Stimulated activated CD4-positive, alpha-beta T cell treated with anti-CD3 and anti-CD28 coated beads, Interleukin-15, amount 100 ng/mL, for 24 hours (primary cell): ENCODE results near the gene BTBD10.

Experiments
- DNase-seq: peaks from one replicate; pipeline ENCODE4 v3.0.0-alpha.2; 2020

BTBD10 gene

DNA sequence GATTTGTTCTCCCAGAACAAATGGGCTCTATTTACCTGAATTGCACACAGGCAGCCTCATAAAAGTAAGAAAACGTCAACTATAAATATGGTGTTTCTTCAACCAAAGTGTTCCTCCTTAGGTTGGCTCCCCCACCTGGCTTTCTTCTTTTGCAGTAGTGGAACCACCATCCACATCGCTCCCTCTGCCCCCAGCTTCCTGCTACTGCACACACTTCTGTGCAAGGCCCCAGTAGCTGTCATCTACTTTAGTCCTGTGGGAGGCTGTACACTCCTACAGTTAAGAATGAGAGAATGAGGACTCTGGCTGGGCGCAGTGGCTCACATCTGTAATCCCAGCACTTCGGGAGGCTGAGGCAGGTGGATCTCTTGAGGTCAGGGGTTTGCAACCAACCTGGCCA is 95.9 kb downstream of the BTBD10 start:
- DNase-seq = no peak

DNA sequence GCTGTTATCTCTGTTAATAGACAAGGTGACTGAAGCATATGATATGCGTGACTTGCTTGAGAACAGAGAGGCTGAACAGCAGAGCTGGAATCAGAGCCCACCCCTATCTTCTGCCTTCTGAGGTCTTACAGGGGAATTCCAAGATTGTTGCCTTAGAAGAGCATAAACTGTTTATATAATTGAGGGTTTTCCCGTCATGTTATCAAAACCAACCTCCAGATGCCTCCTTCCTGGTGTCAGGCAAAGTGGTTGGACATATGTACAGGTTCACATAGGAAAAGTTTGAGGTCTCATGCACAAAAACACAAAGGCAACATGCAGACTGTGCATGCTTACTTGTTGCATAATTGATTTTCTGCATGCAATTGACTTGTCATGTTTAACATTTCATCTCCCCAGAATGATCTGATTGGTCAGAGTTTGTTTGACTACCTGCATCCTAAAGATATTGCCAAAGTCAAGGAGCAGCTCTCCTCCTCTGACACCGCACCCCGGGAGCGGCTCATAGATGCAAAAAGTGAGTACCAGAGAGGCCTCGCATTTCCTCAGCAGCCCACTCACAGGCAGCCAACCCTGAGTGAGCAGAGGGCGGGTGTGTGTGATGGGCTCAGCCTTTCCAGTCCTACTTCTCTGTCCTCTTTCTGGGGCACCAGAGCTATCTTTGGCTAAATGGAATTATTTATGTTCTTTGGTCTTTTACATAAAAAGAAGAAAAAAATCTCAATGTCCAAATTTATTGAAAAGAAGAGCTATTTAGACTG is 96.6 kb downstream of the BTBD10 start:
- DNase-seq = no peak

DNA sequence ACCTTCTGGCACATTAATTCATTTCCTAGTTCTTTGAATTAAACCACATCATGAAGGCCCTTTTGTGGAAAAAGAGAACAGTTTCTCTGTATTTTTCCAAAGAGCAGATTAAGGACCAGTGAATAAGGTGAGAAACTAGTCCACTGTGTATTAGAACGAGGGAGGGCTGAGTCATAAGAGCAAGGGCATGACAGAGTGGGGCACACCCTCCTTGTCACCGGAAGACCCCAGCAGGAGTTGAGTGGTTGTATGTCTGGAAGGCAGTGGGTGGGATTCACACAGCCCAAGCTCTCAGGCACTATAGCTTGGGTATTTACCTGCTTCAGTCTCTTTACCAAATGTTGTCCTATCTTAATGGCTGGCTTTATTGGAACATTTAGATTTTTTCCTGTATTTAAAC is 98.6 kb downstream of the BTBD10 start:
- no peak for DNase-seq

DNA sequence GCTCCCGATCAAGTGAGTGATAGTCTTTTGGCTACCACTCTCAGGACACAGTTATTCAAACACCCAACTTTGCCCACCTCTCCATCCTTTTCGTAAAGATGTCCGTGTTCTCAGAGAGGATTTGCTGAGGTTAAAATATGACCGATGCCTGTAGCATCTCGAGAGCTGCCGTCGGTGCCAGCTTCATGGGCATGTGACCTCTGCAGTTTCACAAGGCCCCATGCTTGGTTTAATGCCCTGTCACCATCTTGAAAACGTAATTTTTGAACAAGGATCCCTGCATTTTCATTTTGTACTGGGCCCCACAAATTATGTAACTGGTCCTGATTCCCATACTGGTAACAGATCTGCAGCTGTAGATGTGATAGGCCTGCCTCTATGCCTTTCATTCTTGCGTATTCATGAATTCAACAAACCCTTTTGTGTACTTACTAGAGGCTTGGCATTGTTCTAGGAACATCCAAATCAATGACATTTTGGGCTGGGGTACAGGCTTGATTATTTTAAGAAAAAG is 100.4 kb downstream of the BTBD10 start:
- DNase-seq = no peak

DNA sequence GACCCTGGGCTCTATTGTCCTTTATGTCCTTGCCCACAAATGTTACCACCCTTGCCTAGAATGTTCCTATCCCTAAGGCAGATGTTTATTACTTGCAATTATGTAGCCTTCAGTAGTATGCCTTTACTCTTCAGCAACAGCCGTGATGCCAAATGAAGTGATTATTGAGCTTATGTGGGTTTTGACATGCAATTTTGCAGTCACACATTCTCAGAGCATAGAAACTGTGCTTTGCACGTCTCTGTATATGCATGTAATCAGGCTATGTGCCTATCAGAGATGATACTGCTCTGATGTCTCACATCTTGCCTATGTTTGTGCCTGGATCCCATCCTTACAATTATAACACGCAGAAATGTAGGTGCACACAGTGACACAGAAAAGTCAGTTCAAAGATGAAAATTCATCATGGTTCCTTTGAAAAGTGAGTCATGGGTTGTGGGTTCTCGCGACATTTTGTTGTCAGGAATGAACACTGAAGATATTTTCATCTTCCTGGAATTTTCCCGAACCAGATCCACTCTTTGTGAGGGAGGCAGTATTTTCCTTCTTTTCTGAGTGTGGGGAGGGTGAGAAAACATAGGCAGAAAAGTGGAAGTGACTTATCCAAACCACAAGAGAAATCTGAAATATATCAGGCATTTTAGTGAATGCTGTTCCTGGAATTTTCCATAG is 104.3 kb downstream of the BTBD10 start:
- no peak for DNase-seq

DNA sequence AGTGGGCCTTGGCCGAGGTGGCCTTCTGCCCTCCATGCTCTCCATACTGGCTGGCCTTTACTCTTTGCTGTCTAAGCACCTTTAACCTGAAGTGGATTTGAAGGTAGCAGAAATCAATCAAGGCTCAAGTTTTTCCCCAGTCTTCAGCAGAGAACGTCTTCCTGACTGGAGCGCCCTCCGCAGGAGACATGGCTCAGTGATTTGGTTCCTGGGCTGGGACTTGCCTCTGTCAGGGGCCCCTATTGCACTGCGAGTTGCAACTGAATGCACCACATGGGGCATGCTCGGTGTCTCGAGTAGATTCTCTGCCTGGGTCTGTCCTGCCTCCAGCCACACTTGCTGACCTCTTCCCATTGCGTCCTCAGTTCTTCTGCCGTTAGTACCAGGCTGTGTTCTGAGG is 105.8 kb downstream of the BTBD10 start:
- no peak for DNase-seq

DNA sequence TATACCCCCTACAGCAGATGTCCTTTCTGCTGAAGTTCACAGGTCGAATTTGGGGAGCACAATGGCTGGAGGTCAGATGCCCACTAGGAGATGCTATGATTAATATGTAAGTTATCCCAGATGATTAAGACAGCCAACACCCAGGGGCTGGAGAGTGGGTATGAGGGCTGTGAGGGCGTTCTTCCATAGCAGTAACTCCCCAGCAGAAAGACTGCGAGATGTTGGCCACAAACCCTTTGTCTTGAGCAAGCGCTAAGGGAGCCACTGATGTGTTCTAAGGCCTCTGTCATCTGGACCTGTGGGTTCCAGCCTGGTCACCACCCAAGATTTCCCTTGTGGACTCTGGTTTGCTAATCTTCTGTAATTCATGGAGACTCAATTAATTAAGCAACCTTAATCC is 107.8 kb downstream of the BTBD10 start:
- DNase-seq = no peak

DNA sequence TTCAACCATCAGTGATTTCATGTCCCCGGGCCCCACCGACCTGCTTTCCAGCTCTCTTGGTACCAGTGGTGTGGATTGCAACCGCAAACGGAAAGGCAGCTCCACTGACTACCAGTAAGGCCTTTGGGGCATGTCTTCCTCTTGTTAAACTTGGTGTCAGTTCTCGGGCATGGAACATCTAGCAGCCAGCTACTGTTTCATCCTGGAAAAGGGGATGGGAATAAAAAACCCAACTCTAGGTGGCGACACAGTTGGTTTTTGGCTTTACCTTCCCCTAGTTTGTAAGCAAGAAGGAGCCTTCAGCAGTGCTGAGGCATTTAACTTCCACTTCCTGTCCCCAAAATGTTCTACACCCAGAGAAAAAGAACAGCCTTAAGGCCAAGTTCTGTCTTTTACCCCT is 108.7 kb downstream of the BTBD10 start:
- DNase-seq = no peak

DNA sequence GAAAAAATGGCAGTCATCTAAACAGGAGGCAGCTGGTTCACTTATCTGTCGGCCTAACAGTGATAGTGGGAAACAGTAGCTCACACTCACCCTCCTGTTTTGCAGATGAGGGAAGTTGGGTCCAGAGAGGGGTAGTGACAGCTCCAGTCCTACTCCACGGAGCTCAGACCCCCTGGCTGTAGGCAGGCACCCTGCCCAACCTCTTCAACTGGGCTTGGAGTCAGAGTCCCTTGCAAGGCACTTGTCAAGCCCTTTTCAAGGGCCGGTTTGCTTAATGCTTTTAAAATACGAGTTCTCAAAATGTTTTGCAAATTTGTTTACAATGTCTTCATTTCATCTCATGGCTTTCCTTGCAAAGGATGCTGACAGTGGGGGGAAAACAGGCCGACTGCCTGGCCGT is 110.3 kb downstream of the BTBD10 start:
- no peak for DNase-seq

DNA sequence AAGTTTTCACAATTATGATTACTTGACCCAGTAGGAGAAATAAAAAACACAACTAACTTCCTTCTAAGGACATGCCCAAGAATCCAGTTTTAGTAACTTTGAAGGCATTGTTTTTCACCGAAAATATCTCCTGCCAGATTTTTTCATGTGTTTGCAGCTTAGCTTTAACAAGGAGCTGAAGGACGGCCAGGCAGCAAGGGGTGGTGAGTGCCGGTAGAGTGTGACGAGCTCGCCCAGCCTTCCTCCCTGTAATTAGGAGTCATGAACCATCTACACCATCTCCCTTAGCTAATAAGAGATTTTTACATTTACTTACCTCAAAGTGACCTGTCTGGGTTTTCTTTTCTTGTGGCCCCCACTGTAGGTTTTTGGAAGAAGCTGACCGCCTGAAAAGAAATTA is 113.4 kb downstream of the BTBD10 start:
- no peak for DNase-seq

DNA sequence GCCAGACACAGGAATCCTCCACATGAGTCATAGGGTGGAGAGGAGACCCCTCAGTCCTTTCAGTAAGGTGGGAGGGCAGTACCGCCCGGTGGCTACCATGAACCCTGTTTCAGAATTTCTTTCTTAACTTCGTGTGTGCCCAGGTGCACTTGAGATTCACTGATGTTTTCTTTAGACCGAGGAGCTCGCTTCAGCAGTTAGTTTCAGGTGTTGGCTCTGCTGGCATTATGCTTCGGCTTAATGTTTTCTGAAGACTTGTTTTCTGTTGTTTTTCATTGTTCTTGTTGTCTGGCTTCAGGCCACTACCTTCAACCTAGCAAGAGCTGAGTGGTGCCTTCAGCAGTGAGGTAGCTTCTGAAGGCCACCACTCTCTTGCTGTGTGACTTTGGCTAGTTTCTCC is 114.0 kb downstream of the BTBD10 start:
- no peak for DNase-seq

DNA sequence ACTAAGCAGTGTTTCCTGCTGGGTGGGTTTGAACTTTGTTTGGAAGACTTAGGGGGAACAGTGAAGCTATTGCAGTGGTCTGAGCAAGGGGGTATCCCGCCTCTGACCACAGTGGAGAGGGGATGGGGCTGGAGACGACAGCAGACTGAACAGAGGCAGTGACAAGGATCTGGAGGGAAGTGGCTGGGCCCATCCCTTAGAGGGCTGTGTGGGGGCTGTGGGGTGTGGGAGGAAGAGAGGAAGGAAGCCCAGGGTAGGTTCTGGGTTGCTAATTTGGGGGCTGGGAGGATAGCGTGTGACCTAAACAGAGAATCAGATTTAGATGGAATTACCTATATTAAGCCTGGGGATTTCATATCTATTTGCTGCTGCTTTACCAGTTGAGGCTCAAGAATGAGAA is 114.7 kb downstream of the BTBD10 start:
- DNase-seq = no peak

DNA sequence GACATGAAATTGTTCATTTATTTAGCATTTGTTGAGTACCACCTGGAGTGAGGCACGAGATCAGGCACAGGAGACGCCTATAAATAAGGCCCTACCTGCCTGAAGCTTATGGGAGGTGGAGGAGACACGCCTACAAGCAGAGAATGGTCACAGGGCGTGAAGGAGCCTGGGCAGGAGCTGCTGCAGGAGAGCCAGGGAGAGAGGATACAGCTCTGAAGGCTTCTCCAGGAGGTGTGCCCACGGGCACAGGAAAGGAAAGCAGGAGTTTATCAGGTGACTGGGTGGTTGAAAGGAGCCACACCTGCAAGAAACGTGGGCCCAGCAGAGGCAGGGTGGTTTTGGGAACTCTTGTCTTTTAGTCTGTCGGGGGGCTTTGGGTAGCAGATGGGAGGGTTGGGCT is 115.1 kb downstream of the BTBD10 start:
- DNase-seq = no peak

DNA sequence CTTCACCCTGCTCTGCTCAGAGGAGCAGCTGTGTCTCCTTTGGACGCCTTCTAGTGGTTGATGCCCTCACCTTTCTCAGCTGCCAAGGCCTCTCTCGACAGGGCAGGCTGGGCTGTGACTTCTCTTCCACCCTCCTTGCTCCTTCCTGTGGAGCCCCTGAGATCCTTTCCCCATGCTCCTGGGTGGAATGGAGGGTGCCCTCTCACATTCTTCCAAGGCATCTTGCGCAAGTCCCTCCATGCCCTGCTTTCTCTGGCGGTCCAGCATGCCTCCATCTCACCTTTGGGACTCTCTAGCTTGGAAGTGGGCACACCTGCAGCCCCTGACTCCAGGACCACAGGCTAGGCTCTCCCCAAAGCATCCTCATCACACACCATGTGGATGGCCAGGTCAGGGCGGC is 116.6 kb downstream of the BTBD10 start:
- DNase-seq = no peak

DNA sequence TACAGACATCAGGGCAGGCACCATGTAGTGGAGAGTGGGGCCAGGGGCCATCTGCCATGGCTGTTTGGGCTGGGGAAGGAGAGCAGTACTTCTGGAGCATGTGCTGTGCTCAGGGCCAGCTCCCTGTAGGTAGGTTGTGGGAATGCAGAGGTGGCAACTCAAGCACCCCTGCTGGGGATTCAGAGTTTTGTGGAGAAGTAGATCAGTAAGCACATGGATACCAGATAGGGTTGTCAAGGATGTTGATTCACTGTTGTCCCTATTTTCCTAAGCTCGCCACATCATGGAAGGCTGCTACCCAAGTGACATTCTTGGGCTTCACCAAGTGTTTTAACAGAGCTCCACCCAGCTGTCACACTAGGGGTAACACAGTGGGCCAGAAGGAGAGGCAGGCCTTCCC is 118.2 kb downstream of the BTBD10 start:
- DNase-seq = no peak

DNA sequence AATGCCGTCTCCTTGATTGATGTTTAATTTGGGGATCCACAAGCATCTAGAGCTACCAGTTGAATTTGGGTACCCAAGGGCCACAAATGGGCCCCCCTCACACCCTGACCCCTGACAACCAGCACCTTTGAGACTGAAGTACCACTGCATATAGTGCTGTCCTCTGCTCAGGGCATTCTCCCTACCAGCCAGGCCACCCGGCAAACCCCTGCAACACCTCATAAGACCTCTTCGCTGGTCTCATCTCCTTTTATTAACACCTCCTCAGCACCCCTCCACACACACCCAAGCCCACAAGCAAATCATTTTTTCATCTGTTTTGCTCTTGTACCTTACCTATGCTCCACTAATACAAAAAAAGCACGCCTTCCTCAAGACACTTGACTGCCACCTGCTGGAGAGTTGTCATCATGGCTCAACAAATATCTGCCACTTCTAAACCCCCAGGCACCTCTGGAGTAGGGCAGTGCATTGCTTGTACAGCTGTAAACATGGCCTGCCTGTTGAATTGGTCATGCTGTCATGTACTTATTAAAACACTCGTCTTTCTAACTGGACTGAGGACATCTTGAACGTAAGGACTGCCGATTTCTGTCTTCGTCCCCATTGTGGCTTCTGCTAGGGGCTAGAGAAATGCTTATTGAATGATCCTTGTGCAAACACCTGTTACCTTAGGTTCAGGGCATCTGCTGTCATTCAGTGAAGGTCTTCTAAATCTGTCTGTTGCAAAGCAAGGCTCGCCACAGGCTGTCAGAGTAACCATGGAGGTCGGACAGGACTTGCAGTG is 118.9 kb downstream of the BTBD10 start:
- DNase-seq = peak; percentile 80

DNA sequence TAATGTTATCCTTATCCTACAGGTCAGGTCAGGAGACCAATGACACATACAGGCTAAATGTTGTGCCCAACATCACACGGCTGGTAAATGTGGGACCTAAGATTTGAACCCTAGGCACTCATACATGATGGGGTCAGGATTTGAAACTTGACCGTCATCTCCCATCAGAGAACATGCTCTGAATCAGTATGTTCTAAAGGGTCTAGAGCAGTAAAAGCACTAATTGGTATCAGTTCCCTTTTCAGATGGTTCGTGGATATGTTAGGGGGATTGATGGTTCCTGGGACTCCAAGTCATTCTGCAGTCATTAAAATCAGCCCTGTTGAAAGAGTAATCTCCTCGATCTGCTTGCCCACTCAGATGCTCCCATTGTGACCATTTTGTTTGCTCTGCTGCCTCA is 120.0 kb downstream of the BTBD10 start:
- no peak for DNase-seq

DNA sequence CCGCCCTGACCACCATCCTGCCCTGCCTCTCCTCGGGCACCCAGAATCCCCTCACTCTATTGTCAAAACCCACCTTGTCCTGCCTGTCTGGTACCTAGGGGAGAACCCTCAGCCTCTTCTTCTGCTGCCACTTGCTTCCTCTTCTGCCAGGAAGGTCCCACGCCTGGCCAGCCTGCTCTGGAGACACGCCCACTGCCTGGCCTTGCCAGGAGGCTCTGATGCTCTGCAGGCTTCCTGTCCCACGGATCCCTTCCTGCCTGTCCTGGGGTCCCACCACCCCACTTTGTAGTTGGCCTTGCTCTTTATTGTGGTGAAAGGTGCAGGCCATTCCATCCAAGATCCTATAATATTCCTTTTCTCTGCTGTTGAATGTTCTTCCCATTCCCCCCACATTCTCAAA is 122.0 kb downstream of the BTBD10 start:
- DNase-seq = no peak

DNA sequence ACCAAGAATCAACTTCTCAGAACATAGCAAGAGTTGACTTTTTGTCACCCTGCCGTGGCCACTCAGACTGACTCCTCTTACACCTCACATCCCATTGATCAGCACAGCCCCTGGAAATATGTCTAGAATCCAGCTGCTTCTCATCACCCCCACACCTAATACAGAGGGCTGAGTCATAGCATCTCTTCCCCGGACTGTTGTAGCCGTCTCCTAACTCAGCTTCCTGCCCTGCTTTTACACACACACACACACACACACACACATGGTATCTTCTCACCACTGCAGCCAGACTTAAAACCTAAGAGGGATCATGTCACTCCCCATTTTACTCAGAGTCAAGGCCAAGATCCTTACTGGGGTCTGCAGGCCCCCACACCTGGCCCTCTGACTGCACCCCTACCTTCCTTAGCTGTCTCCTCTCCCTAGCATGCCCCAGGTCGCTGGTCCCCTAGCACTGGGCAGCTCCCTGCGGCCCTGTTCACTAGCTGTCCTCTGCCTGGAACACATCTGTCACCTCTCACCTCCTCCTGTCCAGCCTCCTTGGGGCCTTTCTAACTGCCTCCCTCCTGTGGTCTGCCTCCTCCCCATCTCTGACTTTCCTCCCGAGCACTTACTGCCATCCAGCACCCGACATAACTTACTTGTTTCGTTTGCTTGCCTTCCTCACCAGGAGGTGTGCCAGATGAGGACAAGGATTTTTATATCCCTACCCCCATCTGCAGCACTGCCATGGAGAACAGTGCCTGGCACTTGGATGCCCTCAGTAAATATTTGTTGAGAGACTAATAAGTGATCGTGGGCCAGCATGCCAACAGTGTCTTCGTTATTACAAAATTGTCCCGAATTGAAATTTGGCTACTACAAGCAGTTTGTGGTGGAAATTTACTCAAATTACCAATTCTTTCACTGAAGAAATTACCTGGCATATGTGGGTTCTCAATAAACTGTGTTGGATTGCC is 123.5 kb downstream of the BTBD10 start:
- DNase-seq = peak; percentile 27

DNA sequence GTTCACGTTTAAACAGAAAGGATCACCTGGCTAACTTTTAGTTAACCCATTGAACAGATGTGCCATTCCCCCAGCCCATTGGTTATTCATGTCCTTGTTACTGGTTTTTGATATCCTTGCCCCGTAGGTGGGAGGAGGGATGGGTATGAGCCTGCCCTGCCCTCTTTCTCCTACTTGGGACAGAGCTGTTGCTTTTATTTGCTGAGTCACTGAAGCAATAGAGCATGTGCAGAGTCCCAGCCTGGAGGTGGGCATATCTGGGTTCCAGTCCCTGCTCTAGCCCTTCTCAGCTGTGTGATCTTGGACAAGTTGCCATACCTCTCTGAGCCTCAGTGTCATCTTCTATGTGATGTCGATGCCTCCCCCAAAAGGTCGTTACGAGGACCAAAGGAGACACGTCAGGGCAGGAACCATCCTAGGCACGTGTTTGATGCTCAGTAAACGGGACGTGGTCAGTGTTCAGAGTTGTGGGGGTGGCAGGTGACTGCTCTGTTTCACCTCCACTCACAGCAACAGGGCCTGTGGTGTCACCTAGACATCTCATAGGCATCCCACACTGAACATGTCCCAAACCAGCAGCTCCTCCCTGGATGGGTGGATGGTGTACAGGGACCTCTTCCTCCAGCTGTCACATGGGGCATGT is 124.5 kb downstream of the BTBD10 start:
- DNase-seq = peak; percentile 26

DNA sequence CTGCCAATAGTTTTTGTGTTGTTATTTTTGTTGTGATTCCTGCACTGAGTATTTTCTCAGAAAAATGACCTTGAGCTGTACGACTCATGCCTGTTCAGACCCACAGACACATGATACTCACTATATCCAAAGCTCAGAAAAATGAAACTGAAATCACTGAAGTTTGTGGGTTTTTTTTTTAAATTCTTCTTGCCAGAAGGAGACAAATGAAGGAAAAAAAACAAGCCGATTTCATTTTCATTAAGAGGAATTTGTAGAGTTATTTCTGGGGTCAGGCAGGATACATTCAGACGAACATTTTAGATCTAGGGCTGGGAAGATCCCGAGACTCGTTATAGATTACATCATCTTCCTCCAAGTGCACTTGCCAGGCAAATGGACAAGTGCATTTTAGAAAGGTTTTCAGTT is 125.0 kb downstream of the BTBD10 start:
- DNase-seq = no peak
